Psoas muscle (tissue), 8 donors: Measurements from ENCODE around the gene CERS1. TPM values are rescaled to one million over a fixed set of nuclear protein-coding genes. Genes with fewer than 3 reads are reported as not detected.

Experiments
- ATAC-seq, 4 donors: fragments of 200-7000 bp; cut with Tn5 transposase; one replicate each; pipeline ENCODE4 v1.9.1; 2020; ENCODE audit warnings: moderate library complexity in 3 of 4, mild to moderate bottlenecking in 2 of 4
- DNase-seq, 2 donors: peaks; one replicate each; pipeline ENCODE4 v3.0.0-alpha.2; 2020
- H3K27ac ChIP-seq: fragments of 200-600 bp; one replicate; pipeline ENCODE4 v1.8.0; 2022
- H3K27me3 ChIP-seq, 3 donors: fragments of 200-600 bp in 1 of 3; one replicate each; pipeline versions ENCODE4 v1.6.1 to v1.8.0; 2013 to 2022; ENCODE audit warnings: low read length in 2 of 3, mild to moderate bottlenecking in 2 of 3, moderate library complexity in 1 of 3; ENCODE audit not compliant: insufficient read depth in 3 of 3
- H3K36me3 ChIP-seq, 2 donors: fragments of 200-600 bp in 1 of 2; one replicate each; pipeline versions ENCODE4 v1.6.1 to v1.8.0; 2013 to 2022; ENCODE audit warnings: low read depth in 1 of 2, mild to moderate bottlenecking in 1 of 2, moderate library complexity in 1 of 2; ENCODE audit not compliant: insufficient read depth in 1 of 2
- H3K4me1 ChIP-seq: fragments of 200-600 bp; one replicate; pipeline ENCODE4 v1.8.0; 2022
- H3K4me3 ChIP-seq: fragments of 200-600 bp; one replicate; pipeline ENCODE4 v1.8.0; 2022; ENCODE audit warnings: mild to moderate bottlenecking
- H3K9me3 ChIP-seq: fragments of 200-600 bp; one replicate; pipeline ENCODE4 v1.8.0; 2022
- WGBS, 3 donors: extraction: QIAGEN DNeasy Blood & Tissue Kit; methylation state at CpG; one replicate each; pipeline versions ENCODE4 v1.1.6 to v1.1.7; 2013; 5-methylcytosine and 5-hydroxymethylcytosine counted together
- intact Hi-C, 2 donors: fragments of 100-400 bp; cut with DNase I; formaldehyde crosslinking; loops; one replicate each; pipeline versions ENCODE4 v1.11.0 to v1.14.2; 2022
- polyA plus RNA-seq, 3 donors: library from polyadenylated mRNA; stranded (reverse); fragments of 200-250 nt; gene quantifications; one replicate each; pipeline ENCODE4 v1.2.3, GENCODE V29; 2013
- total RNA-seq, 4 donors: library from RNA; stranded (reverse); fragmentation: NEBNext Ultra II Directional in 2 of 4; extraction: Animal tissue kit (Norgen Biotek cat#: 25700) in 2 of 4; gene quantifications; one replicate each; pipeline versions ENCODE4 v1.2.1 to v1.2.4, GENCODE V29; 2021 to 2023
- TF ChIP-seq, protein P1 (sequence below): fragments of 200-600 bp; IDR thresholded peaks from one replicate; pipeline ENCODE4 v1.8.0; 2022; ENCODE audit warnings: antibody characterized with exemption
- donor health status: healthy with polysubstance abuse.
- donor health status: DM: no; HTN: no; CAD: no; lungs with moderate emphysema.
- donor health status: Bipolar disorder and iron deficiency.
- donor health status: healthy.
- donor health status: DM: yes; HTN: yes; CAD: no.
- donor health status: DM: no; HTN: no; CAD: no.
- donor health status: DM: no; HTN: no; CAD: no.
- donor health status: DM: yes; HTN: yes; CAD: no.

CERS1 gene
- total and polyA plus RNA-seq, 7 donors, result 2.1 to 6.4 (median 4.5) TPM

DNA sequence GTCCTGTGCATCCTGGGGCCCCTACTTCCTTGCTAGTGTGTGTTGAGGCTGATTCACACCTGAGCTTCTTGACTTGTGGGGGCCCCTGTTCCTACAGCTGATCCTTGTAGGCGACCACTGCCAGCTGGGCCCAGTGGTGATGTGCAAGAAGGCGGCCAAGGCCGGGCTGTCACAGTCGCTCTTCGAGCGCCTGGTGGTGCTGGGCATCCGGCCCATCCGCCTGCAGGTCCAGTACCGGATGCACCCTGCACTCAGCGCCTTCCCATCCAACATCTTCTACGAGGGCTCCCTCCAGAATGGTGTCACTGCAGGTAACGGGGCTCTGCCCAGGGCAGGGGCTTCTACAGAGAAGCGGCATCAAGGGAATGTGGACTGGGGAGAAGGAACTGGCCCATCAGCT, 38.7 kb downstream of the CERS1 start:
- Histone ChIP-seq H3K4me3 (no peak overlapping the region), H3K4me1 (peaks cover 15% of the 10 kb centered on the region), H3K27ac (no peak overlapping the region), H3K36me3 (peaks cover 0 to 99% of the 10 kb centered on the region in 2 donors), H3K9me3 (no peaks in the 10 kb centered on the region), H3K27me3 (no peaks in the 10 kb centered on the region)
- DNase-seq, result peak in 1 of 2 donors; percentile 9
- TF ChIP-seq, protein P1, sequence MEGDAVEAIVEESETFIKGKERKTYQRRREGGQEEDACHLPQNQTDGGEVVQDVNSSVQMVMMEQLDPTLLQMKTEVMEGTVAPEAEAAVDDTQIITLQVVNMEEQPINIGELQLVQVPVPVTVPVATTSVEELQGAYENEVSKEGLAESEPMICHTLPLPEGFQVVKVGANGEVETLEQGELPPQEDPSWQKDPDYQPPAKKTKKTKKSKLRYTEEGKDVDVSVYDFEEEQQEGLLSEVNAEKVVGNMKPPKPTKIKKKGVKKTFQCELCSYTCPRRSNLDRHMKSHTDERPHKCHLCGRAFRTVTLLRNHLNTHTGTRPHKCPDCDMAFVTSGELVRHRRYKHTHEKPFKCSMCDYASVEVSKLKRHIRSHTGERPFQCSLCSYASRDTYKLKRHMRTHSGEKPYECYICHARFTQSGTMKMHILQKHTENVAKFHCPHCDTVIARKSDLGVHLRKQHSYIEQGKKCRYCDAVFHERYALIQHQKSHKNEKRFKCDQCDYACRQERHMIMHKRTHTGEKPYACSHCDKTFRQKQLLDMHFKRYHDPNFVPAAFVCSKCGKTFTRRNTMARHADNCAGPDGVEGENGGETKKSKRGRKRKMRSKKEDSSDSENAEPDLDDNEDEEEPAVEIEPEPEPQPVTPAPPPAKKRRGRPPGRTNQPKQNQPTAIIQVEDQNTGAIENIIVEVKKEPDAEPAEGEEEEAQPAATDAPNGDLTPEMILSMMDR, result no peak
- ATAC-seq, result no peak
- WGBS, 3 donors, result 87 to 95% (median 87%) methylated on average over 13 of the region's 13 CpGs
- intact Hi-C loops, result no loop called here

DNA sequence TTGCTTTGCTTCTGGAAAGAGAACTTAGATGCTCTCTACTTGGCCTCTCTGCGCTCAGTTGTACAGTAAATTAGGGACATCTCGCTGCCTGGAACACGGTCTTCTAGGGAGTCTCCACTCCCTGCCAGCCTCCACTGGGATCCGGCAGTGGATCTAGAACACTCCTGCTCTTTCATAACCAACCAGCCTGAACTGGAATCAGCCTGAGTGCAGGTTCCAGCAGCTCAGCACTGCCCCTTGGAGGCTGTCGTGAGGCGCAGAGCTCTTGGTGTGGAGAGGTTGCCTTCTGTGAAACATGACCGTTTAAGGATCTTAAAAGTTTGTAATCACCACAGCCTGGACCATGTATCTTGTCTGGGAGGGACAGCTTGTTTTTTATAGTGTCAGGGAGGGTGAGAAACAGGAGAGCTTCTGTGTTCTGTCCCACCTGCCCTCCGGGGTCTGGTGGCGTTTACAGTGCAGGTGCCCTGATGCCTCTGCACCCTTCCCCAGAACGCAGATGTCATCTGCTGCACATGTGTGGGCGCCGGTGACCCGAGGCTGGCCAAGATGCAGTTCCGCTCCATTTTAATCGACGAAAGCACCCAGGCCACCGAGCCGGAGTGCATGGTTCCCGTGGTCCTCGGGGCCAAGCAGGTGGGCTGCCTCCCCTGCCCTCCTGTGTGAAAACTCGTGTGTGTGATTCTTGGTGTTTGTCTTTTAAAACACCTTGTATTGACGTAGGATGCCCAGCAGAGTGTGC, 39.4 kb downstream of the CERS1 start:
- Histone ChIP-seq H3K9me3 (no peaks in the 10 kb centered on the region), H3K36me3 (peaks cover 0 to 99% of the 10 kb centered on the region in 2 donors), H3K4me1 (peaks cover 15% of the 10 kb centered on the region), H3K27me3 (no peaks in the 10 kb centered on the region), H3K4me3 (no peak overlapping the region), H3K27ac (no peak overlapping the region)
- intact Hi-C loops, result no loop called here
- WGBS, 3 donors, result 82 to 83% (median 83%) methylated on average over 22 of the region's 22 CpGs
- DNase-seq (peak in 1 of 2 donors; percentile 11), ATAC-seq (peak in 1 of 4 donors; percentile 40)
- TF ChIP-seq, protein P1, result peak; percentile 9

DNA sequence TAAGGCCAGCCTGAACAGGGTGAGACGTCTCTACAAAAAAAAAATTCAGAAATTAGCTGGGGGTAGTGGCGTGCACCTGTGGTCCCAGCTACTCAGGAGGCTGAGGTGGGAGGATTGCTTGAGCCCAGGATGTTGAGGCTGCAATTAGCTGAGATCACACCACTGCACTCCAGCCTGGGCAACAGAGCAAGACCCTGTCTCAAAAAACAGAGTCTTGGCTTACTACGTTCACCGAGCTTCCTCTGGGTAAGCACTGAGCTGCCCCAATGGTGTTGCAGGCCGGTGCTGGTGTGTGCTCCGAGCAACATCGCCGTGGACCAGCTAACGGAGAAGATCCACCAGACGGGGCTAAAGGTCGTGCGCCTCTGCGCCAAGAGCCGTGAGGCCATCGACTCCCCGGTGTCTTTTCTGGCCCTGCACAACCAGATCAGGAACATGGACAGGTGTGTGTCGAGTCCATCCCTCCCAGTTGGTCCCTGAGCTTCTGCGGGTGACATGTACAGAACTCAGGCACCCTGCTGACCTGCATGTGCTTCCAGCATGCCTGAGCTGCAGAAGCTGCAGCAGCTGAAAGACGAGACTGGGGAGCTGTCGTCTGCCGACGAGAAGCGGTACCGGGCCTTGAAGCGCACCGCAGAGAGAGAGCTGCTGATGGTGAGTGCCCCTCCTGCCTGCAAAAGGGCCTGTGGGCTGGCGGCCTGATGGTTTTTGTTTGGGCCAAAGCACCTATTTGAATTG, 40.1 kb downstream of the CERS1 start:
- DNase-seq, result no peak
- ATAC-seq, result no peak
- Histone ChIP-seq H3K27me3 (no peaks in the 10 kb centered on the region), H3K36me3 (peaks cover 0 to 99% of the 10 kb centered on the region in 2 donors), H3K4me3 (no peak overlapping the region), H3K27ac (no peak overlapping the region), H3K4me1 (peaks cover 16% of the 10 kb centered on the region), H3K9me3 (no peaks in the 10 kb centered on the region)
- TF ChIP-seq, protein P1, result no peak
- intact Hi-C loops, result no loop called here
- WGBS, 3 donors, result 89 to 90% (median 90%) methylated on average over 22 to 27 of the region's 27 CpGs

DNA sequence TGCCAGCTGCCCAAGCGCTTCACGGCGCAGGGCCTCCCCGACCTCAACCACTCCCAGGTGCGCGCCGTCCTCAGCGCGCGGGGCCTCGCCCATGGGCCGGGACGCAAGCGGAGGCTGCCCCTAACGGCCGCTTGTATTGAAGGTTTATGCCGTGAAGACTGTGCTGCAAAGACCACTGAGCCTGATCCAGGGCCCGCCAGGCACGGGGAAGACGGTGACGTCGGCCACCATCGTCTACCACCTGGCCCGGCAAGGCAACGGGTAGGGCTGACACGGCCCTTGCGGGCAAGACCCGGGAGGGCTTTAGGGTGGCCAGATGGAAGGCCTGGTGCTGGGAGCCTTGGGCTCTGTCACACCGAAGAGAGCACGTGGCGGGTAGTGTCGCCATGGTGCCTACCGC, 41.0 kb downstream of the CERS1 start:
- Histone ChIP-seq H3K27me3 (no peaks in the 10 kb centered on the region), H3K9me3 (no peaks in the 10 kb centered on the region), H3K4me3 (no peak overlapping the region), H3K27ac (no peak overlapping the region), H3K36me3 (peaks cover 0 to 99% of the 10 kb centered on the region in 2 donors), H3K4me1 (peaks cover 20% of the 10 kb centered on the region)
- peak in 1 of 2 donors; percentile 8 for DNase-seq
- 91 to 95% (median 94%) methylated on average over 33 of the region's 33 CpGs for WGBS, 3 donors
- TF ChIP-seq, protein P1, result no peak
- intact Hi-C loops, result no loop called here
- no peak for ATAC-seq
